Inflammatory macrophage (primary cell): ENCODE results near the gene BICDL2.
A peak's percentile ranks its signal among the peaks of the same experiment; 100 is the strongest.

Source experiments
- DNase-seq, 2 donors: peaks; one replicate each; pipeline ENCODE4 v3.0.0-alpha.2; 2020 to 2022

Gene BICDL2

DNA sequence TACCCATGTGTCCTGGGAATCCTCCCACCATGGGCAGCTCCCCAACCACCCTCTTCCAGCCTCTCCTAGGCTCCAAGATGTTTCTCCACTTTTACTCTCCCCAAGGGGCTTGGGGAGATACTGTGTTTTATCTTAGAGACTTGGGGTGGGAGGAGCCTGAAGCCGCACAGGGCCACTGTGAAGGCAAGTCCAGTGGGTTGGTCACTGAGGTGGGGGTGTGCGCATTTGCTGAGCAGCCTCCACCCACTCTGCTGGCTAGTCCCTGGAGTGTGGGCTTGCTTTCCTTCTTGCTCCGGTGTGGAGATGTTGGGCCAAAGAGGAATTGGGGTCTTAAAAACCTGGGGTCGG is 28.1 kb downstream of the BICDL2 start:
- DNase-seq = peak in 1 of 2 donors; percentile 35

DNA sequence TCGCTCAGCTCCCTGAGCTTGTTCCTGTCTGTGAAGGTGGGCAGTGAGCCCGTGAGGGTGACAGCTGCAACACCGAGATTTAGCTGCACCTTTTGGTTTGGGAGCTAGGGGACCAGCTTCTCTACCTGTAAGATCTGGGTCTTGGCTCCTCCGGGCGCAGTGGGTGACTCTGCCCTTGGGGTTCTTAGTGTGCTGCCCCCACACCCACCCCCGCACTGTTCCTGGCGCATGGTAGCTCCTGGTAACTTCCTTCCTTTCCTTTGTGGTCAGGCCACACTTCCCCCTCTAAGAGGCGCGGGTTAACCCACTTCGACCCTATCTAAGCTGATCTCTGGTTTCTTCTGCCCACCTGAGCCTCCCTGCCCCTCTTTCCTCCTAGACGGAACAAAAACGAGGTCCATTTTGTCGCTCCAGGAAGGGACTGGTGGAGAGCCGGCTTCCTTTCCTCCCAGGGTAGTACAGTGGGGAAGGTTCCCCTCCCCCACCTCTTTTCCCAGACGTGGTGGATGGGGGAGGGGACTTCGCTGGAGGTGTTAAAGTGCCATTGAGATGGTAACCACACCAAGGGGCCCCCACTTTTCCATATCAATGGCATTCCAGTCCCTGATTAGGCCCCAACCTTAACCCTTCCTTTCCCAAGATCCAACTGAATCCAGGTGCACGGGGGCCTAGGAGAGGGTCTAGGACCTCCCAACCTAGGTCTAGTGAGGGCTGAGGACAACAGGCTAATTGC is 28.6 kb downstream of the BICDL2 start:
- DNase-seq = peak; percentile 67 to 84

DNA sequence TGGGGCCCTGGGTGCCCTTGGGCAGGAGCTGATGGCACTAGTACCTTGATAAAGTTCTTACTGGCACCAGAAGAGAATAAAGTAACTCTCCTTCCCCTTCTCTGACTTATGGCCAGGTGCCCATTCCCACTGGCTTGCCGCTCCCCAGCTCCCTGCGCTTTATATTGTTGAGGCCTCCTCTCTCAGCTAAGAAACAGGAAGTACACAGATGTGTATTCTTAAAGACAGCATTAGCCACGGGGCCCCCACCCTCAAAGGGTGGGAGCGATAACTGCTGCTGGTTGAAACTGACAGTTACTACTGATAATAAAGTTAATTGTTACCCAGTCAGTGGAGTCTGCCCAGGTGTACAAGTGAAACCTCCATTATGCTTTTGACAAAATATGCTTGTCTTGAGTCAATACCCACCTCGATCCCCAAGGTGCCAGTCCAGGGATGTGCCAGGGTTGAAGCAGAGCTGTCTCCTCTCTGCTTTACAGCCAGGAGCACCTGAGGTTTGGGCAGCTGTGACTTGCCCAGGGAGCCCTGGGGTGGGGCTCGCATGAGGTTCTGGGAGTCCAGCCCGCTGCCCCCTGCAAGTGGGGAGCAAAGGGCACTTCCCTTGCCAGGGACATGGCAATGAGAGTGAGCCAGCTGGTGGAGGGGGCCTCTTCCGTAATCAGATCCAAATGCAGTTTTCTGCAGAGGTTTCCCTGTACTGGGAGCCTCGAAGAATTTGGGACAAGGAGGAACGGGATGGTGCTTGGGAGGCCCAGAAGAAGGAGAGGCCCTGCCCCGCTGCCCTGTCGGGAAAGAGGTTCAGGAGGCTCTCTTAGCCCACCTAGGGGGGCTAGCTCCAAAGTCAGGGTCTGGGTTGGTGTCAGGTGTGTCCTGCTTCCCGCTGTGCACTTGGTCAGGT is 29.4 kb downstream of the BICDL2 start:
- peak; percentile 16 to 42 for DNase-seq

DNA sequence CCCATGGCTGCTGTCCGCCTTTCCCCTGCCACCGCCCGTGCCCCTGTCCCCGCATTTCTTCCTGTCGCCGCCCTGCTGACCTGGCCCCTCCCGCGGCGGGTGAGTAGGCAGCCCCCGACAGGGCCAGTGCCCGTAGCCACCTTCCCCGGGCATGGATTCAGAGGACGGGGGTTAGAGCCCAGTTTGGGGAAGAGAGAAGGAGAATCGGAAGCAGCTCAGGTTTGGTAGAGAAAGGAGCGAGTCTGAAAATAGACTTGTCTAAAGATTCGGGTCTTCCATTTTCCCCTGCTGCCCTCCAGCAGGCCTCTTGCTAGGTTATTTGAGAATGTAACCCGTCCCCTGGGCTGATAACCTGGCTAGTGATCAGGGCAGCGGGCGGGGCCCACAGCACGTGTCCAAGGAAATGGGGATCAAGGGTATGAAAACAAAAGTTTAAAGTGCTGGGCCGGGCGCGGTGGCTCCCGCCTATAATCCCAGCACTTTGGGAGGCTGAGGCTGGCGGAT is 31.9 kb downstream of the BICDL2 start:
- peak in 1 of 2 donors; percentile 46 for DNase-seq

DNA sequence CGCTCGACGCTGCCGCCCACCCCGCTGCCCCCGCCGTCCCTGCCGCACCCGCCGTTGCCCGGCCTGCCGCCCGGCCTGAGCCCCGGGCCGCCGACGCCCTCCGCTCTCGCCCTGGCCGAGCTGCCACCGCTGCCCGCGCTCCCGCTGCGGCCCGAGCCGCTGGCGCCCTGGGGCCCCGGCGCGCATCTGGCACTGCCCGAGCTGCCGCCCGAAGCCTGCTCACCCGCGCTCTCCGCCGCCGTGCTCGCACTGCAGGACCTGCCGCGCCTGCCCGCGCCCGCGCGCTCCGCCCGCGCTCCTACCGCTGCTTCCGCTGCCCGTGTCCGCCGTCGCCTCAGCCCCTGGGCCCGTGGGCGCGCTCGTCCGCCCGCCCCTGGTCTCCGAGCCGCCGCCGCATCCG is 32.4 kb downstream of the BICDL2 start:
- peak in 1 of 2 donors; percentile 42 for DNase-seq

DNA sequence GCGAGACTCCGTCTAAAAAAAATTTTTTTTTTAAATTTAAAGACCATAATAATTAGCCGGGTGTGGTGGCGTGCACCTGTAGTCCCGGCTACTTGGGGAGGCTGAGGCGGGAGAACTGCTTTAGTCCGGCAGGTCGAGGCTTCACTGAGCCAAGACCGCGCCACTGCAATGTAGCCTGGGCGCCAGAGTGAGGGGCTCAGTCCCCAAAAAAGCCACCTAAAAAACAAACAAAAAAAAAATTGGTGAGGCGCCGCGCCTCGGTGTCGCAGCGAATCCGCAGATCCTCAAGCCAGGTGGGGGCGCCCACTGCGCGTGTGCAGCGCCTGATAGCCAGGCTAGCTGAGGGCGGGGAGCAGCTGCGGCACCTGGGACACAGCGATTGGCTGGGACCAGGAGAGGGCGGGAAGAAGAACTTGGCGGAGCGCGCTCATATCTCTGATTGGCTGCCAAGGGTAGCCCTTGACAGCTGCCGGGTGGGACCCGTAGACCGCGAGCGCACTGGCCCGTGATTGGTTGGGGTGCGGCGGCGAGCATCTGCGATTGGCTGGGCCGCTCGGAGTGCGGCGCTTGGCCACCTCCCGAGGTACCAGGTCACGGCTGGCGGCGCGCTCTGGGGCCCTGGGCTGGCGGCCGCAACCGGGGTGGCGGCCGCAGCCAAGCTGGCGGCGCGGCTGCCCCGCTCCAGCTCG is 33.0 kb downstream of the BICDL2 start:
- DNase-seq = peak; percentile 99 to 100

DNA sequence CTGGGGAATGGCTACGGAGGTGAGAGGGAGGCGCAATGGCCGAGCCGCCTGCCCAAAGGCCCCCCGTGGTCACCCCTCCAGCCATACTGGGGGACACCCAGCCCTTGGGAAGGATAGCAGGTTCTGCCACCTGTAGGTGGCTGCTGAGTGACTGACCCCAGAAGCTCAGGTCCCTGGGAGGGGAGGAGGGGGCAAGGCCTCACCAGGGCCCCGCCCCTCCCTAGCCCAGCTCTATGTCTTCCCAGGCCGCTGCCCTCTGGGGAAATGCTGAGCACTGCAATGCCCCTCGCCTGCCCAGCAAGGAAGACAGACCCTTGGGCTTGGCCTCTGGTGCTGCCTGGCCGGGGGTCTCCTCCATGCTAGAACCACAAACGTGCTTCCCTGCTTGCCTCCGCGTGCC is 35.4 kb downstream of the BICDL2 start:
- DNase-seq = no peak

DNA sequence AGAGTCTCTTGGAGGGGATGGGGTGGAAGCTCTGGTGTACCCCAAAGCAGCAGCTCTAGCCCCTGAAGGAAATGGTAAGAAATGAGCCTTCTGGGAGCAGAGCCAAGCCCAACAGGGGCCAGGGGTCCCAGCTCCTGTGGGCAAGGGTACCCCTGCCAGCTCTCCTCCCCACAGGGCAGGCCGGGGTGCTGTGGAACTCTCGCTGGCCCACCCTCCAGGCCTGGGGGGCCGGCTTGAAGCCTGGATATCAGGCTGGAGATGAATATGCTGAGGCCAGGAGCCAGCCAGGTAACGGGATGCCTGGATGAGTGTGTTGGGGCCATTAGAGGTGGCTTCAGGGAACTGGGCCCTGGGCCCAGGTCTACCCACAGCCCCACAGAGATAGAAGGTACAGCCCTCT is 36.2 kb downstream of the BICDL2 start:
- DNase-seq = no peak

DNA sequence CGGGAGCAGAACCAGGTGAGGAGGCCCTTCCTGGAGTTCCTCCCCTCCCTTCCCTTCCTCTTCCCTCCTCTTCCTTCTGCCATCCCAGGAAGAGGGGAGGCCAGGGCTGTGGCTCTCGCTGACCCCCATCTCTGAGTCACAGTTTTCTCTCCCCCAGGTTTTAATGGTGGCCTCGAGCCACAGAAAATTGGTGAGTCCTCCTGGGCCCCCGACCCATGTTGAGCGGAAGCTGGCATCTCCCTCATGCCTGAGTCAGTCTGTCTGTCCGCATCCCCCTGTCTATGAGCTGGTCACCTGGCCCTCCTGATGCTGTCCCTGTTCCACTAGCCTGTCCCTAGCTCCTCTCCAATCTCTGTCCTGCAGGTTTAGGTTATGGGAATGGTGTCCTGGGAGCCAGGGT is 36.8 kb downstream of the BICDL2 start:
- no peak for DNase-seq

DNA sequence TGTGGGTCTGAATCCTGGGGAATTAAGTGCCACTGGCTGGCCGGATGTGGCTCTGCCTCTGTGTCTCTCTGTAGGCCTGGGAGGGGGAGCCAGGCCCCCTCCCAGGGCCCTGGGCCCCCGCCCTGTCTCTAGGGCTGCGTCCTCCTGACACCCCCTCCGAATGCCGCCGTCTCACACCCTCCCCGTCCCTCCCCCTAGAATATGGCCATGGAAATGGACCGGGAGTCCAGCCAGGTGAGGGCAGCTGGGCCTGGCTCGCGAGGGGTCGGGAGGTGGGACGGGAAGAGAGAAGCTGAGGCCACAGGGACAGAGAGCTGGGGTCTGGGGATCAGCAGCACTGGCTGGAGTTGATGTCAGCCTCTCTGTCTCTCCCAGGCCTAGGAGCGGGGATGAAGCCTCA is 40.4 kb downstream of the BICDL2 start:
- no peak for DNase-seq

DNA sequence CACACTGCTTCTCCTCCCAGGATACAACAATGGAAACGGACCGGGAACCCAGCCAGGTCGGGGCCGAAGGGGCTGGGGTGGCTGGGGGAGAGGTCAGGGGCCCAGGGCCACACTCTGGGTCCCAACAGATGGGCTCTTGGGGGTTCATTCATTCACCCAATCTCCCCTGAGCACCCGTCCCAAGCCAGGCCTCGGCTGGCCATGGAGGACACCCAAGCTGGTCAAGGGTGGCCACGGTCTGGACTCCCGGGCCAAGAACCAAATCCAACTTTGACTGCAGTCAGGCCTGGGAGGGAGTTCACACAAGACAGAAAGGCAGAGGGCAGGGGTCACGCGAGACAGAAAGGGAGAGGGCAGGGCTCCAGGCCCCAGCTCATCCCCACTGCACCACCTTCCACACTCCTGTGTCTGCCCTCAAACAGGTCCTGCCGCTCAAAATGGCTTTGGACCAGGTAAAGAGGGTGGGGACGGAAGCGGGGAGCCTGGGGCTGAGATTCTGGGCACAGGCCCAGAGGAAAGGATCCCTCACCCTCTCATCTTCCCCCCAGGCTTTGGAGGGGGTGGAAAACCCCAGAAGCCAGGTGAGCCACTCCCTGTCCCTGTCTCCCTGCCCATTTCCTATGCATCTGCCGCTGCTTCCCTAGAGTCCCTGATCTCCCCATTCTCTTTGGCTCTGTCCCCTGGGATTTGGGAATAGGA is 44.2 kb downstream of the BICDL2 start:
- no peak for DNase-seq

DNA sequence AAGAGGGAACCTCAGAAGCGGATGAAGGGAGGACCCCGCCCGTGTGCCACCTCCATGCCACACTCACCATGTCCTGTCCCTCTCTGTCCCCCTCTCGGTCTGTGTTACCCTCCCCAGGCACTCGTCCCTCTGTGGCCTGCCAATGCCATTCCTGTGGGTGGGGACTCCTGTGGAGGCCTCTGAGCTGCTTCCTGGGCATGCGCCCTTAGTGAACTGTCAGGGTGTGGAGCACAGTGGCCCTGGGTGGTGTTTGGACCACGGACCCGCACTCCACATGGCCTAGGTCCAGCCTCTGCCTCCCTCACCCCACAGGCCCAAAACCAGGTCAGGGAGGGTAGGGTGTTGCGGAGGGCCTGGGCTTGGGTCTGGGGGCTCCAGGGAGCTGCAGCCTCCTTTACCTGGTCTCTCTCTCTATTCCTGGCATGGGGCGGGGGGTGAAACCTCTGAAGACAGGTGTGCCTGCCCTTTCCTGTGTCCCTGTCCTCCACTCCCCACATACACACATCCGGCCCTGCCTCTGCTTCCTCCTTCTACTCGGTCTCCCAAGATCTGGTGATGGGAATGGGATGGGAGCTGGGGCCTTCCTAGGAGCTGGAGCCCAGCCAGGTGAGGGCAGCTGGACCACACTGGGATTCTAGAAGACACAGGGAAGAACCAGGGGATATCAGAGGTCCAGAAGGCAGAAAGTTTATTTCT is 45.0 kb downstream of the BICDL2 start:
- no peak for DNase-seq

DNA sequence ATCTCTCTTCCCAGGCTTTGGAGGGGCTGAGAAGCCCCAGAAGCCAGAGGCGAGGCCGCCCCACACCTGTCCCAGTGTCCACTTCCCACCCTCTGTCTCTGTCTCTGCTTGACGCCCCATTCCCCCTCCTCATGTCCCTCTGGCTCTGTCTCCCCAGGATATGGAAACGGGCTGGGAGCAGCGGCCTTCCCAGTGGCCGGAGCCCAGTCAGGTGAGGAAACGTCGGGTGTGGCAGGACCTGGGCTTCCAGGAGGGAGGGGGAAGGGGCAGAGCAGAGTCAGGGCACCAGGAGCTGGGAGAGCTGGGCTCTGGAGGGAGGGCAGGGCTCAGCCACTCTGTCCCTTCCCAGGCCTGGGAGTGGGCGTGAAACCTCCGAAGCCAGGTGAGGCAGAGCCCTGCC is 45.9 kb downstream of the BICDL2 start:
- no peak for DNase-seq

DNA sequence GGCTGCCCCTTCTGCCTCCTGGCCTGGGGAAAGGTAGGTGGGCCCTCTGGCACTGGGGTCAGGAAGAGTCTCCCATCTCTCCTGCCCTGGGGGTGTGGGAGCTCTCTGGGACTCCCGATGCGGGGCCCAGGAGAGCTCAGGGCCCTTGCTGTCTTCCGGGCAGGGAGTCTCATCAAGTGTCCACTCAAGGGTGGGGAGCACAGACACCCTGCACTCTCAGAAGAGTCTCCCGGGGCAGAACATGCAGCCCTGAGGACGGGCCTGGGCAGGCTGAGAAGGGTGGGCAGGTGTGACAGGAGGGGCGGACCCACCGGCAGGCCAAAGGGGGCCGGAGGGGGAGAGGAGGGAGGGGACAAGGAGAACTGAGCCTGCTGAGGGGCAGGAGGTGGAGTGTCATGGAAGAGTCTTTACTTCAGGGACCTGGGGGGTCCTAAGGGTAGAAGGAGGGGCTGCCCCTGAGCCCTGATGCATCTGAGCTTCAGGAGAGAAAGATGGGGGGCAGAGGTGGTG is 48.1 kb downstream of the BICDL2 start:
- DNase-seq = no peak

DNA sequence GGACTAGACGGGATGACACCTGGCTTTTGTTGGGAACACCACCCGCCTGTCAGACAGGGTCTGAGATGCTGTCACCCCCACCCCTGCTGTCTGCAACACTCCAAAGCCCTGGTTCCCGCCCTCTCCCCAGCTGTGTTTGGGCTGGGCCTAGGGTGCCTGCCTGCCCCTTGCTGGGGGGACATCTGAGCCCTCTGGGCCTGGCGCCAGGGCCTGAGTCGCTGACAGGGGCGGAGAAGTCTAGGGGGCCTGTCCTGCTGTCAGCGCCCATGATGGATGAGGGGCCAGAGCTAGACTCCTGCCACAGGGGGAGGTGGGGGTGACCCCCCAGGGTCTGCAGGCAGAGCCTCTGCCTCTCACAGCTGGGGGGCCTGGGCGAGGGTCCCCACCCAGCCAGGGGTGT is 48.9 kb downstream of the BICDL2 start:
- DNase-seq = no peak

DNA sequence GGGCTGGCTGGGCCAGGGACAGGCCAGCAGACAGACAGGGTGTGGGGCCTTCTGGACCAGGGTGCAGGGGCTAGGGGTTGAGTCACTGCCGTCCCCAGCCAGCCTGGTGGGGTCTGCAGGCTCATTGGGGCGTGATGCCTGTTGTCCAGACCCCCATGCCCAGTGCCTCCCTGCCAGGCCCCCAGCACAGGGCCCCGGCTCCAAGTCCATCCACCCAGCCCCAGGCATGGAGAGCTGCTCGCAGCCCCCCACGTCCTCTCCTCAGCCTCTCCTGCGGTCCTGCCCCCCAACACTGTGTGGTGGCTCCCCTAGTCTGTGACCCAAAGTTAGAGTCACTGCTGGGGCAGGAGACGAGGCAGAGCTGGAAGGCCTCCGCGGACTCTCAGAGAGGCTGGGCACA is 49.5 kb downstream of the BICDL2 start:
- DNase-seq = no peak

DNA sequence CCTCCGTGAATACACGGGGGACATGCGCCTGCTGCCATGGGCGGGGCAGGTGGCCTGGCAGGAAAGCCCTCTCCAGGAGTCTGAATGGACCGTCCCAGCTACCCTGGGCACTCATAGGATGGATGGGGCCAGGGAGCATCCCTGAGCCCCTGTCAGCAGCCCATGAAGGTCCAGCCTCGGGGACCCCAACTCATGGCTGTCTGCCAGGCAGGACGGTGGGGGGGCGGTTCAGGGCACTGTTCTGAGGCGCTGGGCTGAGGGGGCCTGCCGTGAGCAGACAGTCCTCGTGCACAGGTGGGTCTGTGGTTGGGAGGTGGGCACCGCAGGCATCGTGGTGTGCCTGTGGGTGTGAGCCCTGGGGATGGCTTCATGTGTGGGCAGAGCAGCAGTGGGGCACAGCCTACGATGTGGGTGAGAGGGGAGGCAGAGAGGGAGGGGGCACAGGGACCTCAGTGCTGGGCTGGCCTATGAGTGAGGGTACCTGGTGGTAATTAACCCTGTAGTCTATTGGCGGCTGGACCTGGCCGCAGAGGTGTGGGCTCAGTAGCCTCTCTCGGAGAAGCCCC is 50.0 kb downstream of the BICDL2 start:
- DNase-seq = no peak

DNA sequence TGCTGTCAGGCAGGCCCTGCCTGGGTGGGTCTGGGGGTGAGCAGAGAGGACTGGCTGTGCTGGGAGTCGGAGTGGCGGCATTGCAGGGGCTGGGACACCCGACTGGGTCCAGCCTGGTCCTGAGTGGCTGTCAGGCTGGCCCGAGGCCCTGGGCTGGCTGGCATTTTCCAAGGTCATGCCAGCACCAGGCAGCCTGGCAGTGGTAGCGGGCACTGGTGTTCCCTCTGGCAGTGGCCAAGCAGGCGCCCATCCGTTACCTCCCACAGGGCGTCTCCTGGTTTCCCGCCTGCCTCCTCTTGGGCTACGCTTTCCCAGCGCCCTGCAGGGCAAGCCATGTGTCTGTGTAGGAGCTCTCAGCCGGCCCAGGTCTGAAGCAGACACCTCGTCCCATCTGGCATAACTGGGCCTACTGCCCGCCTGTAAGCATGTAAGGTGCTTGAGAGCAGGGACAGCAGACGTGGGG is 50.8 kb downstream of the BICDL2 start:
- DNase-seq = no peak

DNA sequence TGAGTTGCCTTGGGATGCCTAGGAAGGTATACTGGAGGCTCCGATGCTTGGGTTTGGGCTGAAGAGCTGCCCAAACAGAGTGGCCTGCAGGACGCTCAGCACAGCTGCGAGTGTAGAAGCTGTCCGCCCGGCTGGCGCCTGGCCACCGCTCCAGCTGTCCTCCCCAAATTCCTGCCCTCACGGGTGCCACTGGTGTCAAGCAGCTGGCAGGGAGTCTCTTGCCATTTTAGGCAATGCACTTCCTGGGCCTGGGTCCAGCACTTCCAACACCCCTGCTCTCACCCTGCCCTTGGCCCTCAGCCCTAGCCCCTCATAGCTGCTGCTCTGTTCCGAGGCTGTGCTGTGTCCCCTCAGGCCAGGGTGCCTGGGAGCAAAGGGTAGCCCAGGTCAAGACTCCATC is 51.3 kb downstream of the BICDL2 start:
- DNase-seq = no peak

DNA sequence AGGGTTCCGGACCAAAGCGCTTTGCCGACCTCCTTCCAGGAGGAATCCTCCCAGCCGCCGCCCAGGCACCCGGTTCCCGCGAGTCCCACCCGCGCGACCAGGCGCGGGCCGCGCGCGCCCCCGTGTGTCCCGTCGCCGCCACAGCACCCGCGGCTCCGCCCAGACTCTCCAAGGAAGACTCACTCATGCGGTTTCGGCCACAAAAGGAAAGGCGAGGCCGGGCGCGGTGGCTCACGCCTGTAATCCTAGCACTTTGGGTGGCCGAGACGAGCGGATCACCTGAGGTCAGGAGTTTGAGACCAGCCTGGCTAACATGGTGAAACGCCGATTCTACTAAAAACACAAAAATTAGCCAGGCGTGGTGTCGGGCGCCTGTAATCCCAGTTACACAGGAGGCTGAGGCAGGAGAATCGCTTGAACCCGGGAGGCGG is 53.0 kb downstream of the BICDL2 start:
- DNase-seq = peak; percentile 74 to 78

DNA sequence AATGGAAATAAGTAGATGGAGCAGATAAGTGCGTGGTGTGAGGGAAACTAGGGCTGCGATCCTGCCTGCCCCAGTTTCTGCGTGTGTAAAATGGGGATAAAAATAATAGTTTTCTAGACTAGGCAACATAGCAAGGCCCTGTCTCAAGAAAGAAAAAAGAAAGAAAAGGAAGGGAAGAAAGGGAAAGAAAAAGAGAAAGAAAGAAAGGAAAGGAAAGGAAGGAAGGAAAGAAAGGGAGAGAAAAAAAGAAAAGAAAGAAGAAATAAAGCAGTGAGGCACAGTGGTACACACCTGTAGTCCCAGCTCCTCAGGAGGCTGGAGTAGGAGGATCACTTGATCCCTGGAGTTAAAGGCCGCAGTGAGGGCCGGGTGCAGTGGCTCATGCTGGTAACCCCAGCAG is 54.3 kb downstream of the BICDL2 start:
- no peak for DNase-seq
